Neural progenitor cell (in vitro differentiated cells): ENCODE measurements around the gene TIGD4. TPM values are rescaled to one million over a fixed set of nuclear protein-coding genes. Genes with fewer than 3 reads are reported as not detected.

Experiments used
- DNase-seq: peaks from one replicate; pipeline ENCODE4 v3.0.0-alpha.2; 2016; ENCODE audit warnings: low spot score
- H2AFZ ChIP-seq: fragments of 200-600 bp; sonication (generic); replicated peaks from 2 replicates; pipeline ENCODE4 v1.6.1; 2016; ENCODE audit warnings: antibody characterized with exemption
- H3F3A ChIP-seq: fragments of 200-600 bp; sonication (generic); 2 replicates; pipeline ENCODE4 v1.6.1; 2016; ENCODE audit warnings: antibody characterized with exemption, low read depth
- H3K27ac ChIP-seq: fragments of 200-600 bp; sonication (generic); 2 replicates; pipeline ENCODE4 v1.5.1; 2016; ENCODE audit warnings: mild to moderate bottlenecking
- H3K27me3 ChIP-seq: fragments of 200-600 bp; sonication (generic); 2 replicates; pipeline ENCODE4 v1.6.1; 2016; ENCODE audit warnings: mild to moderate bottlenecking, moderate library complexity
- H3K36me3 ChIP-seq: fragments of 200-600 bp; sonication (generic); 2 replicates; pipeline ENCODE4 v1.5.1; 2016
- H3K4me1 ChIP-seq: fragments of 200-600 bp; sonication (generic); 2 replicates; pipeline ENCODE4 v1.6.1; 2016; ENCODE audit warnings: mixed run types
- H3K4me2 ChIP-seq: fragments of 200-600 bp; sonication (generic); 2 replicates; pipeline ENCODE4 v1.6.1; 2016
- H3K4me3 ChIP-seq: fragments of 200-600 bp; sonication (generic); 2 replicates; pipeline ENCODE4 v1.5.1; 2016
- H3K79me2 ChIP-seq: fragments of 200-600 bp; sonication (generic); 2 replicates; pipeline ENCODE4 v1.6.1; 2016; ENCODE audit warnings: low read depth
- H3K9ac ChIP-seq: fragments of 200-600 bp; sonication (generic); 2 replicates; pipeline ENCODE4 v1.6.1; 2016
- H3K9me3 ChIP-seq: fragments of 200-600 bp; sonication (generic); 2 replicates; pipeline ENCODE4 v1.5.1; 2016; ENCODE audit warnings: low read depth
- H4K20me1 ChIP-seq: fragments of 200-600 bp; sonication (generic); 2 replicates; pipeline ENCODE4 v1.6.1; 2016; ENCODE audit warnings: low read depth
- H3K27ac Mint-ChIP-seq: 3 replicates; pipeline ENCODE4 v1.8.0; 2021; ENCODE audit warnings: mixed read lengths
- H3K27me3 Mint-ChIP-seq: 2 replicates; pipeline ENCODE4 v1.8.0; 2022; ENCODE audit warnings: low read depth, mild to moderate bottlenecking, inconsistent platforms, moderate library complexity, mixed read lengths; ENCODE audit not compliant: insufficient read depth
- H3K36me3 Mint-ChIP-seq: 3 replicates; pipeline ENCODE4 v1.8.0; 2021; ENCODE audit warnings: mixed read lengths
- H3K4me1 Mint-ChIP-seq: 3 replicates; pipeline ENCODE4 v1.8.0; 2021; ENCODE audit warnings: mixed read lengths
- H3K4me3 Mint-ChIP-seq: 3 replicates; pipeline ENCODE4 v1.8.0; 2021; ENCODE audit warnings: mild to moderate bottlenecking, moderate library complexity, mixed read lengths
- H3K9me3 Mint-ChIP-seq: 3 replicates; pipeline ENCODE4 v1.8.0; 2020; ENCODE audit warnings: mixed read lengths
- CTCF ChIP-seq: fragments of 200-600 bp; sonication (generic); IDR thresholded peaks from 2 replicates; pipeline ENCODE4 v1.5.1; 2017; ENCODE audit warnings: antibody characterized with exemption, mild to moderate bottlenecking
- EZH2 ChIP-seq: fragments of 200-600 bp; sonication (generic); IDR thresholded peaks from 2 replicates; pipeline ENCODE4 v1.6.1; 2017; ENCODE audit warnings: antibody characterized with exemption, mild to moderate bottlenecking, moderate library complexity
- EZH2phosphoT487 ChIP-seq: fragments of 200-600 bp; sonication (generic); IDR thresholded peaks from 2 replicates; pipeline ENCODE4 v1.6.1; 2017; ENCODE audit warnings: antibody characterized with exemption
- total RNA-seq: library from RNA; depleted of rRNA; stranded (reverse); fragments of >200 nt; gene quantifications from 2 replicates; pipeline ENCODE4 v1.2.3, GENCODE V29; 2015; ENCODE audit warnings: low replicate concordance

The TIGD4 gene
- total RNA-seq, 1 donor from 2014 or later, result 4.1 TPM

DNA sequence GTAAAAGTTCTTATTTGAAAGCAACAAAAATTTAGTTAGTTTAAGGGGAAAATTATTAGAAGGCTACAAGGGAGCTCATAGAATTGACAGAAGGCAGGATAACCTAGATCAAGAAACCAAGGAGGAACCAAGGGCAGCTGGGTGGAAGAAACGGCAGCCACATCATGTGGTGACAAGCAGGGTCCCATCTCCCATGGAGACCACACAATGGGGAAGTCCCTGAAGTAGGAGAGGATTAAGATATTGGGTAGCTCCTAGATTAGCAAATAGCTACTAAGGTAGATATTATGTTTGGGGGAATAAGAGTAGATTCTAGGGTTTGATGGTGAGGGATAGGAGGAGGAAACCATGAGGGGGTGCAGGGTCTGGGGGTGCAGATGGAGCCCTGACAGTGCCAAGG lies 51.7 kb downstream of the TIGD4 start:
- Mint-ChIP-seq H3K4me1 (no peaks in the 10 kb centered on the region), H3K36me3 (no peaks in the 10 kb centered on the region), H3K9me3 (no peaks in the 10 kb centered on the region), H3K27me3 (no peaks in the 10 kb centered on the region), H3K27ac (no peak overlapping the region), H3K4me3 (no peak overlapping the region)
- H3K27me3 ChIP-seq, result no peaks in the 10 kb centered on the region
- H3K36me3 ChIP-seq, result no peaks in the 10 kb centered on the region
- no peaks in the 10 kb centered on the region for H4K20me1 ChIP-seq
- no peaks in the 10 kb centered on the region for H3F3A ChIP-seq
- H2AFZ ChIP-seq, result no peak overlapping the region
- no peaks in the 10 kb centered on the region for H3K4me1 ChIP-seq
- no peak for DNase-seq
- no peak overlapping the region for H3K4me3 ChIP-seq
- H3K9ac ChIP-seq, result no peak overlapping the region
- no peaks in the 10 kb centered on the region for H3K79me2 ChIP-seq
- no peaks in the 10 kb centered on the region for H3K9me3 ChIP-seq
- no peak overlapping the region for H3K27ac ChIP-seq
- no peak for TF ChIP-seq EZH2phosphoT487
- TF ChIP-seq CTCF, result no peak
- TF ChIP-seq EZH2, result no peak
- H3K4me2 ChIP-seq, result no peak overlapping the region

- no peak overlapping the region for H3K27ac Mint-ChIP-seq
- Histone ChIP-seq H3K4me1 (no peaks in the 10 kb centered on the region), H3K27ac (no peak overlapping the region), H3K79me2 (no peaks in the 10 kb centered on the region), H3K4me2 (no peak overlapping the region), H3F3A (no peaks in the 10 kb centered on the region), H2AFZ (no peak overlapping the region), H3K36me3 (no peaks in the 10 kb centered on the region), H3K4me3 (no peak overlapping the region), H3K27me3 (no peaks in the 10 kb centered on the region), H4K20me1 (no peaks in the 10 kb centered on the region), H3K9ac (no peak overlapping the region), H3K9me3 (no peaks in the 10 kb centered on the region)
- H3K27me3 Mint-ChIP-seq, result no peaks in the 10 kb centered on the region
- DNase-seq, result no peak
- H3K9me3 Mint-ChIP-seq, result no peaks in the 10 kb centered on the region
- TF ChIP-seq EZH2phosphoT487 (no peak), CTCF (no peak), EZH2 (no peak)
- no peak overlapping the region for H3K4me3 Mint-ChIP-seq
- H3K4me1 Mint-ChIP-seq, result peaks cover 10% of the 10 kb centered on the region
- no peaks in the 10 kb centered on the region for H3K36me3 Mint-ChIP-seq
Measured at GRCh38 chr4:152724494-152724893, 55.0 kb downstream of the TIGD4 start.

DNA sequence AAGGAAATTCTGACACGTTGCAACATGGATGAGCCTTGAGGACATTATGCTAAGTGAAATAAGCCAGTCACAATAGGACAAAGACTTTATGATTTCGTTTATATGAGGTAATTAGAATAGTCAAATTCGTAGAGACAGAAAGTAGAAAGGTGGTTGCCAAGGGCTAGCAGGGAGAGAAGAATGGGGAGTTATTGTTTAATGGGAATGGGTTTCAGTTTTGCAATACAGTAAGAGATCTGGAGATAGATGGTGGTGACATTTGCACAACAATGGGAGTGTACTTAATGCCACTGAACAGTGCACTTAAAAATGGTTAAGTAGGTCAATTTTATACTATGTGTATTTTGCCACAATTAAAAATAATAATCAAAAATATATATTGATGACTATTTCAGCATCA lies 56.3 kb downstream of the TIGD4 start:
- Mint-ChIP-seq H3K36me3 (no peaks in the 10 kb centered on the region), H3K9me3 (no peaks in the 10 kb centered on the region), H3K27me3 (no peaks in the 10 kb centered on the region), H3K4me3 (no peak overlapping the region), H3K27ac (no peak overlapping the region), H3K4me1 (peaks cover 19% of the 10 kb centered on the region)
- TF ChIP-seq EZH2phosphoT487, result no peak
- H4K20me1 ChIP-seq, result no peaks in the 10 kb centered on the region
- H3K4me2 ChIP-seq, result no peak overlapping the region
- H3K36me3 ChIP-seq, result no peaks in the 10 kb centered on the region
- H2AFZ ChIP-seq, result no peak overlapping the region
- H3K27ac ChIP-seq, result no peak overlapping the region
- no peaks in the 10 kb centered on the region for H3F3A ChIP-seq
- no peak overlapping the region for H3K4me3 ChIP-seq
- no peaks in the 10 kb centered on the region for H3K79me2 ChIP-seq
- no peaks in the 10 kb centered on the region for H3K4me1 ChIP-seq
- H3K9me3 ChIP-seq, result no peaks in the 10 kb centered on the region
- H3K9ac ChIP-seq, result no peak overlapping the region
- no peaks in the 10 kb centered on the region for H3K27me3 ChIP-seq
- DNase-seq, result no peak

DNA sequence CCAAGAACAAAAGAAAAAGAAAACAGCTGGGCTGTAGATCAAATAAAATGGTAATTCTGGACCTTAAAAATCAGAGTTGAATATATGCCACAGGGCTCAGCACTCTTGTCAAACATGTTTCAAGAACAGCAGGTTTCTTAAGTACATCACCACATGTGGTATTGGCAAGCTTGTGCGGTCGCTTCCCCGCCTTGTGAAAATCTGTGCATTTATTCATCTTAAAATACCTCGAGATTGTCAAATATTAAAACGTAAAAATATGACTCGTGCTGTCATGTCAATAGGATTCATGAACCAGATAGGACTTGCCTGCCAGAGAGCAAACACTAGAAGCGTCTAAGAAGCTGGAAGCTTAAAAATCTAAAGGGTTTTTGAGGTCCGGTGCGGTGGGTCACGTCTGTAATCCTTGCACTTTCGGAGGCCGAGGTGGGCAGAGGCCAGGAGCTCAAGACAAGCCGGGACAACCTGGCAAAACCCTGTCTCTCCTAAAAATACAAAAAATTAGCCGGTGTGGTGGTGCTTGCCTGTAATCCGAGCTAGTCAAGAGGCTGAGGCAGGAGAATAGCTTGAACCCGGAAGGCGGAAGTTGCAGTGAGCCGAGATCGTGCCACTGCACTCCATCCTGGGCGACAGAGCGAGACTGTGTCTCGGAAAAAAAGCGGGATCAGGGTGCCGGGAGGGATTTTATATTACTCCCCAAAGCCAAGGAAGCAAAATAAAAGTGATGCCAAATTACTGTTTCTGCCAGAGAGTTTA lies 59.6 kb downstream of the TIGD4 start:
- H3K4me3 ChIP-seq, result no peak overlapping the region

More for the DNA sequence above, 59.6 kb downstream of the TIGD4 start:
- peaks cover 19% of the 10 kb centered on the region for H3K4me1 Mint-ChIP-seq
- no peaks in the 10 kb centered on the region for H3K36me3 ChIP-seq
- no peaks in the 10 kb centered on the region for H4K20me1 ChIP-seq
- H3K4me3 Mint-ChIP-seq, result no peak overlapping the region
- no peaks in the 10 kb centered on the region for H3K27me3 Mint-ChIP-seq
- H3K4me1 ChIP-seq, result no peaks in the 10 kb centered on the region
- no peaks in the 10 kb centered on the region for H3K27me3 ChIP-seq
- H3K27ac ChIP-seq, result no peak overlapping the region
- no peak overlapping the region for H2AFZ ChIP-seq
- H3F3A ChIP-seq, result no peaks in the 10 kb centered on the region
- TF ChIP-seq EZH2phosphoT487 (no peak), EZH2 (no peak), CTCF (no peak)
- no peaks in the 10 kb centered on the region for H3K36me3 Mint-ChIP-seq
- no peaks in the 10 kb centered on the region for H3K79me2 ChIP-seq
- H3K9me3 Mint-ChIP-seq, result peaks cover 5% of the 10 kb centered on the region
- no peak for DNase-seq
- H3K9ac ChIP-seq, result no peak overlapping the region
- H3K4me2 ChIP-seq, result no peak overlapping the region
- H3K9me3 ChIP-seq, result no peaks in the 10 kb centered on the region
- H3K27ac Mint-ChIP-seq, result no peak overlapping the region
